Transverse colon (tissue), 4 donors: ENCODE measurements around the gene AGXT2. TPM values are rescaled to one million over a fixed set of nuclear protein-coding genes. Genes with fewer than 3 reads are reported as not detected.

ENCODE experiments used
- DNase-seq: peaks from one replicate; pipeline ENCODE4 v3.0.0-alpha.2; 2019
- H3K27ac ChIP-seq, 4 donors: fragments of 200-600 bp; sonication (generic); 2 replicates each; pipeline ENCODE4 v1.5.1; 2016 to 2018; ENCODE audit warnings: inconsistent platforms in 4 of 4
- H3K27me3 ChIP-seq: fragments of 200-600 bp; sonication (generic); 2 replicates; pipeline ENCODE4 v1.5.1; 2017; ENCODE audit warnings: inconsistent platforms
- H3K36me3 ChIP-seq, 4 donors: fragments of 200-600 bp; sonication (generic); 2 replicates each; pipeline ENCODE4 v1.5.1; 2017 to 2019; ENCODE audit warnings: inconsistent platforms in 4 of 4
- H3K4me1 ChIP-seq, 4 donors: fragments of 200-600 bp; sonication (generic); 2 replicates each; pipeline ENCODE4 v1.5.1; 2017 to 2020; ENCODE audit warnings: inconsistent platforms in 4 of 4
- H3K4me3 ChIP-seq, 4 donors: fragments of 200-600 bp; sonication (generic); 1 replicate in 1 of 4; 2 replicates in 3 of 4; pipeline versions ENCODE4 v1.5.1 to v1.6.1; 2017 to 2019; ENCODE audit warnings: inconsistent platforms in 4 of 4
- H3K9me3 ChIP-seq, 2 donors: fragments of 200-600 bp; sonication (generic); 2 replicates each; pipeline ENCODE4 v1.5.1; 2017 to 2019; ENCODE audit warnings: inconsistent platforms in 2 of 2
- CTCF ChIP-seq, 5 experiments: fragments of 200-600 bp in 3 of 5; fragments of 450-650 bp in 2 of 5; sonication (generic) in 3 of 5; IDR thresholded peaks; 1 replicate in 2 of 5; 2 replicates in 3 of 5; pipeline ENCODE4 v1.5.1; 2016 to 2017; ENCODE audit warnings: antibody characterized with exemption in 5 of 5, inconsistent platforms in 3 of 5, mild to moderate bottlenecking in 2 of 5, moderate library complexity in 1 of 5
- EP300 ChIP-seq: sonication (generic); formaldehyde crosslinking; IDR thresholded peaks from one replicate; pipeline ENCODE4 v1.6.1; 2017; ENCODE audit warnings: antibody characterized with exemption, low read depth
- POLR2A ChIP-seq: fragments of 450-650 bp; IDR thresholded peaks from one replicate; pipeline ENCODE4 v1.6.1; 2016; ENCODE audit warnings: antibody characterized with exemption, mild to moderate bottlenecking, moderate library complexity
- POLR2AphosphoS5 ChIP-seq, 3 donors: sonication (generic); formaldehyde crosslinking; IDR thresholded peaks; one replicate each; pipeline ENCODE4 v1.6.1; 2016; ENCODE audit warnings: antibody characterized with exemption in 3 of 3
- WGBS, 2 donors: methylation state at CpG; one replicate each; pipeline ENCODE4 v1.1.5; 2018; ENCODE audit warnings: low coverage in 1 of 2; 5-methylcytosine and 5-hydroxymethylcytosine counted together
- in situ Hi-C, 4 donors: fragments of 200-750 bp; cut with MboI; loops; one replicate each; pipeline versions ENCODE4 v1.15.0 to v1.15.1; 2017; ENCODE audit warnings: low sequenced_read_pairs in 3 of 4, low pct_ligation_motif_present in 1 of 4, low pct_unique_long_range_greater_than_20kb in 1 of 4
- intact Hi-C: fragments of 100-400 bp; cut with DNase I; formaldehyde crosslinking; loops from one replicate; pipeline ENCODE4 v1.15.1; 2023; ENCODE audit warnings: low total_unique reads
- total RNA-seq, 4 donors: library from RNA; depleted of rRNA; stranded (reverse); fragments of >200 nt; gene quantifications; one replicate each; pipeline ENCODE4 v1.1.0, GENCODE V29; 2016

Gene AGXT2
- total RNA-seq, 4 donors from 2014 or later = not detected

- in situ Hi-C loops (loop anchor here in 1 of 4 donors (25.0 kb wide), 1 partner anchor 525 kb away; no protein-coding TSS in a partner anchor), intact Hi-C loops (no loop called here)
- TF ChIP-seq POLR2AphosphoS5 (IDR thresholded peaks at IDR 0.05) (no peak), CTCF (IDR thresholded peaks at IDR 0.05) (no peak), EP300 (no peak), POLR2A (no peak)
- Histone ChIP-seq H3K27ac (no peak overlapping the region), H3K4me3 (no peak overlapping the region), H3K27me3 (no peaks in the 10 kb centered on the region), H3K36me3 (no peaks in the 10 kb centered on the region), H3K4me1 (no peaks in the 10 kb centered on the region), H3K9me3 (no peaks in the 10 kb centered on the region)
- WGBS, 2 donors = 68 to 69% methylated on average over 3 of the region's 3 CpGs
- DNase-seq = no peak
These were observed 35.4 kb downstream of the AGXT2 start for GRCh38 chr5:35012365-35012764.

GRCh38 chr5:35010676-35011075 lies 37.1 kb downstream of the AGXT2 start:
- DNase-seq = no peak
- Histone ChIP-seq H3K4me3 (no peak overlapping the region), H3K27me3 (no peaks in the 10 kb centered on the region), H3K4me1 (no peaks in the 10 kb centered on the region), H3K27ac (no peak overlapping the region), H3K9me3 (no peaks in the 10 kb centered on the region), H3K36me3 (no peaks in the 10 kb centered on the region)
- no peak for TF ChIP-seq POLR2AphosphoS5 (IDR thresholded peaks at IDR 0.05)
- TF ChIP-seq CTCF (IDR thresholded peaks at IDR 0.05) = no peak
- TF ChIP-seq EP300 = no peak
- TF ChIP-seq POLR2A = no peak
- intact Hi-C loops = no loop called here
- in situ Hi-C loops = loop anchor here in 1 of 4 donors (25.0 kb wide), 1 partner anchor 523 kb away; no protein-coding TSS in a partner anchor

GRCh38 chr5:35009657-35010056 lies 38.1 kb downstream of the AGXT2 start:
- no peak for DNase-seq
- Histone ChIP-seq H3K36me3 (no peaks in the 10 kb centered on the region), H3K4me3 (no peak overlapping the region), H3K4me1 (no peaks in the 10 kb centered on the region), H3K27me3 (no peaks in the 10 kb centered on the region), H3K27ac (no peak overlapping the region), H3K9me3 (no peaks in the 10 kb centered on the region)
- WGBS, 2 donors = 87 to 89% methylated on average over 3 of the region's 3 CpGs
- no peak for TF ChIP-seq EP300
- no peak for TF ChIP-seq POLR2A
- TF ChIP-seq CTCF (IDR thresholded peaks at IDR 0.05) = no peak
- no peak for TF ChIP-seq POLR2AphosphoS5 (IDR thresholded peaks at IDR 0.05)
- intact Hi-C loops (no loop called here), in situ Hi-C loops (loop anchor here in 1 of 4 donors (25.0 kb wide), 1 partner anchor 522 kb away; no protein-coding TSS in a partner anchor)

- H3K27me3 ChIP-seq = peaks cover 1% of the 10 kb centered on the region
- TF ChIP-seq POLR2A (no peak), EP300 (no peak), CTCF (IDR thresholded peaks at IDR 0.05) (no peak), POLR2AphosphoS5 (IDR thresholded peaks at IDR 0.05) (no peak)
- H3K9me3 ChIP-seq = no peaks in the 10 kb centered on the region
- no peaks in the 10 kb centered on the region for H3K36me3 ChIP-seq
- H3K4me3 ChIP-seq = no peak overlapping the region
- intact Hi-C loops = no loop called here
- 29 to 78% methylated on average over 1 to 2 of the region's 2 CpGs for WGBS, 2 donors
- in situ Hi-C loops = loop anchor here in 1 of 4 donors (25.0 kb wide), 1 partner anchor 522 kb away; no protein-coding TSS in a partner anchor
- no peaks in the 10 kb centered on the region for H3K4me1 ChIP-seq
- no peak overlapping the region for H3K27ac ChIP-seq
- DNase-seq = no peak
These were observed 38.7 kb downstream of the AGXT2 start for GRCh38 chr5:35009019-35009418.
